Measurements from ENCODE around the gene BRIP1.
"Not testable (repeated sequence)": the region's sequence is repeated elsewhere in the genome, so short reads cannot be mapped to it uniquely, and the experiment has no call there.

The BRIP1 gene

DNA sequence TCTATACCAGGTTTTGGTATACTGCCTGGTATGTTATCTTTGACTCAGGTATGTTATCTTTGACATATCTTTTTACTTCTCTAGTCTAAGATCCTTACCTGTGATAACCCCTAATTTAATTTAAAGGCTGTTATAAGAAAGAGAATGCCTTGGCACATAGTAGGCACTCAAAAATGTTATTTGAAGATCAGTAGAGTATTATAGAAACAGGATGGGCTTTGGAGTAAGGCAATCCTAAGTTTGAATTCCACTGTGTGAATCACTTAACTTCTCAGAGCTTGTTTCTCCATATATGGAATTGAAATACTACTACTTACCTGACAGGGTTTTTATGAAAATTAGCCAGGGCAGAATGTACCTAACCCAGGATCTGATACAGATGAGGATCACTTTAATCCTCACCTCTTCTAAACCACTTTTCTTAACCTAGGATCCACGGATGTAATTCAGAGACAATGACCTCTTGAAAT lies 1.2 kb downstream of the BRIP1 start:
- no peak for DNase-seq

- not testable (repeated sequence) for DNase-seq
These were observed 2.9 kb downstream of the BRIP1 start for GRCh38 chr17:61860397-61860796.

- no peak for DNase-seq
These were observed 7.3 kb downstream of the BRIP1 start for GRCh38 chr17:61856035-61856434.

DNA sequence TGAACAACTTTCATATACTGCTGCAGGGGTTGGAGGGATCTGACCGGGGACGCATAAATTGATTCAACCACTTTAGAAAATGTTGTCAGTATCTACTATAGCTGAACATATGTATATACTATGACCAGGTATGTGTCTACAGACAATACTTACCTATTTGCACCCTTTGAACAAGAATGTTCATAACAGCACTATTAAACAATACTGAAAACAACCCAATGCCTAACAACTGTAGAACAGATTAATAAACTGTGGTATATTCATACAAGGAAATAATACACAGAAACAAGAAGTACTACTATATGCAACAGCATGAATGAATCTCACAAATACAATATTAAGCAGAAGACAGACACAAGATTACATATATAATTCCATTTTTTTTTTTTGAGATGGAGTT lies 10.5 kb downstream of the BRIP1 start:
- DNase-seq, result no peak

- DNase-seq, result no peak
These were observed 13.7 kb downstream of the BRIP1 start for GRCh38 chr17:61849674-61850073.

DNA sequence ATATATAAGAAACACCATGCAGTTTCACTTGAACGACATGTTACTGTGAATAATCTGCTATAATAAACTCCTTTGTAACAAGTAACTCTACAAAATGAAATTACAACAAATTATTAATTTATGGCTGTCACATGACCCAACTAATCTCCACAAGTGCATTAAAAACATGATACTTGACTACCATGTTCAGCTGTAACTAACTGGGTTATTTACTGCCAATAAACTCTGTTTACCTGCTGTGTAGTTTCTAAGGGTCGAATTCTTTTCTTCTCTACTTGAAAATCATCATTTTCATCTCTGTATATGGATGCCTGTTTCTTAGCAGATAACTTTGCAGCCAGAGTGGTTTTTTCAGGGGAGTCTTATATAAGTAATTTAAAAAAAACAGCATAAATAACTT lies 14.4 kb downstream of the BRIP1 start:
- DNase-seq, result no peak

DNA sequence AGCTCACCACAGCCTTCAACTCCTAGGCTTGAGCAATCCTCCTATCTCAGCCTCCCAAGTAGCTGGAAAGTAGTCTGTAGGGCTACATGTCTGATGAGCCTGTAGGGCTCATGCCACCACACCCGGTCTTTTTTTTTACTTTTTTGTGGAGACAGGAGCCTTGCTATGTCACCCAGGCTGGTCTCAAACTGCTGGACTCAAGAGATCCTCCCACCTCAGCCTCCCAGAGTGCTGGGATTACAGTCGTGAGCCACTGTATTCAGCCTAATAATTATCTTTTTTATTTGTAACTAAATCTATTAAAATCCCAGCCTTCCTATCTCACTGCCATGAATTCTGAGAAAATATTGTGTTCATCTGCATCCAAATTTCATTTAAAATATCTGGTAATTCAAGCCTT lies 15.1 kb downstream of the BRIP1 start:
- DNase-seq, result no peak

DNA sequence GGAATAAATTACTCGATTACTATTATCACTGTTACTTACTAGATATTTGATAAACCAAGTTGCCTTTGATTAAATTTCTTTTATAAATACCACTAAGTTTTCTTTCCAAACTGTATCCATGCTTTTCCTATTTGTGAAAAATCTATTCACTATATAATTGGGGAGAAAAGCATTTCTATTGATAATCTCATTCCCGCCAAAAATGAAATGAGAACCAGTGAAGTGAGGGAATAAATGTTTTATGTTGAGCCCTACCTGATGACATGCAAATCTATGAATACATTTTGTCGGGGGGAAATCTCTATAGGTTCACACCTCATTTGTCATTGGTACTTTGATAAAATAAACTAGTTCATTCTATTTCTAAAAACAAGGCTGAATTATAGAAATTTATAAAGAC lies 15.7 kb downstream of the BRIP1 start:
- no peak for DNase-seq

GRCh38 chr17:61846761-61847375 lies 16.5 kb downstream of the BRIP1 start:
- no peak for DNase-seq

- DNase-seq, result no peak
These were observed 17.2 kb downstream of the BRIP1 start for GRCh38 chr17:61846088-61846487.

DNA sequence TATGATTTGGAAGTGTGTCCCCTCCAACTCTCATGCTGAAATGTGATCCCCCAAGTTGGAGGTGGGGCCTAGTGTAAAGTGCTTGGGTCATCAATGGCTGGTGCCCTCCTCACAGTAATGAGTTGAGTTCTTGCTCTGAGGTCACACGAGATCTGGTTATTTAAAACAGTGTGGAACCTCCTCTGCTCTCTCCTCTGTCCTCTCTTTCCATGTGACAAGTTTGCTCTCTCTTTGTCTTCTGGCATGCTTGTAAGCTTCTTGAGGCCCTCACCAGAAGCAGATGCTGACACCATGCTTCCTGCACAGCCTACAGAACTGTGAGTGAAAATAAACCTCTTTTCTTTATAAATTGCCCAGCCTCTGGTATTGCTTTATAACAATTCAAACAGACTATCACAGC lies 19.9 kb downstream of the BRIP1 start:
- no peak for DNase-seq

GRCh38 chr17:61842899-61843298 lies 20.4 kb downstream of the BRIP1 start:
- no peak for DNase-seq

DNA sequence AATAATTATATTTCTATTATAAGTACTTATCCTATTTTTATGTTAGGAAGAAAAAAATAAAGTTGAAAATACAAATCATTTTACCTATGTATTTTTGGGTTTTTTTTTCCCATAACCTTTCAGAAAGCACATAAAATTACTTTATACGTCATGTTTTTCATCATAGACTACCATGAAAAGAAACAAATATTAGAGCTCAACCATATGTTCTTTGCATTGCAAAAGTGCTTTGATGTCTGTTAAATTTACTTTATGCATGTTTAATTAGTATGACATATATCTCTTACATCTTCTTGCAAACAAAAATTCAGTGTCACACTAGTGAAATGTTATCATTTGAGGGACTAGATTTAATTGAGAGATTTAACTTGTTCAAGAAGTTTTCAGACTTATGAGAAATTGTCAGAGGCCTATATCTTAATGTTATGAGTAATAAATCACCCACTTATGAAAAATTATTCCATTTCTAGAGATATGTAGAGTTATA lies 24.0 kb downstream of the BRIP1 start:
- no peak for DNase-seq

DNA sequence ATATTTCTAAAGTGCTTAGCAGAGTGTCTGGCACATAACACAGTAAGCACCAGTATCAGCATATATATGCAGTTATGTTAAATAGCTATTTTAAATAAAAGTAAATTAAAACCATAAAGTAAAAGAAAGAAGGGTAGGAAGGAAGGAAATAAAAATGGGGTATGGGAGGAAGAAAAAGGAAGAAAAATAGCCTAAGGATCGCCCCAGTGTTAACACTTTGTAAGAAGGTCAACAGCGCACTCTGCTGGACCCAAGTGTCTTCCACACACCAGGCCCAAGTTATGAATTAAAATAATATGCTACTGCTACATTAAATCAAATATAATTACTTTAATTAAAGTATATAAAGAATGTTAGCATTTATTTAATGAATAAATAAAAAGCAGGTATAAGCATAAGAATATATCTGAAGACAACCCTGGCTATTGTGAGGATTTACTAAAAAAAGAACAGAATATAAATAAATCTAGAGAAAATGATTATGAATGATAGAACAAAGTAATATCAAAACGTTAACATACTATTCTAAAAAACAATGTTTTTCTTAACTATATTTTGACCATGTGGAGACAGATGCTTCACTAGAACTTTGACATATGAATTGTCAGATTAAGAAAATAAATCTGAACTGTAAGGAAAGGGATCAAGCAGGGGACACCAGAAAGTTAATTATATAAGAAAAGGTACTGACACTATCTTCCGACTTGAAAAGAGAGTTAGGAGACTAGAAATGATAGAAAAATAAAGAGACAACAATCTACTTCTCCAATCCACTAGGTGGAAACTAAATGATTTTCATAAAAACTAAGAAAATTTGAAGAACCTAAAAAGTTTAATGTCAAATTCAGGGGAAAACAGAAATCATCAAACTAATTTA lies 25.9 kb downstream of the BRIP1 start:
- DNase-seq, result peak; percentile 3

DNA sequence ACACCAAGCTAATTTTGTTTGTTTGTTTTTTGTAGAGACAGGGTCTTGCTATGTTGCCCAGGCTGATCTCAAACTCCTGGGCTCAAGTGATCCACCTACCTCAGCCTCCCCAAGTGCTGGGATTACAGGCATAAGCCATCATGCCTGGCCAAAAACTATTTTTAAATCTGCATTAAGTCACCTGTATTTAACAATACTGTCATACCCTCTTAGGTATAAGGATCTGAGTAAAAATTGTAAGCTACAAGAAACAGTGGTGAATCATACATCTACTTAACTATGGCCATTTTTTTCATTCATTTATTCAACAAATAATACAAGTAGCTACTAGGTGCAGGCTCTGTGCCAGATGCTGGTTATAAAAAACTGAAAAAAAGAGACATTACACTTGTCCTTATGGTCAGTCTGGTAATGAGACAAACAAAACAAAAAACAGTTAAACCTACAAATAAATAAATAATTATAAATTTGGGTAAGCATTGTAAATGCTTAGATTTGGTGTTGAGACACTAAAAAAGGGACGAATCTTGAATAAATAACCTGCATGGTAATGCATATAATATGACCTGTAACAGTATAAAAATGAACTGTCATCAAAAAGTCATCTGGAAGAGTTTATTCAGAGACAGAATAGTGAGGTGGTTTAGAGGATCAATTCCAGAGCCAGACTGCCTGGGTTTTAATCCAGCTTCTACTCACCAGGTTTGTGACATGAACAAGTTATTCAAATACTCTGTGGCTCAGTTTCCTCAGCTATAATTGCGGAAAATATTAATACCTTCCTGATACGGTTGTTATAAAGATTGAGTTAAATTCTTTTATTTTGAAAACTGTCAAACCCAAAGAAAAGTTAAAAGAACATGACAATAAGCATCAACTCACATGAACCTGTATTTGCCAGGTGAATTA lies 26.8 kb downstream of the BRIP1 start:
- DNase-seq, result no peak

DNA sequence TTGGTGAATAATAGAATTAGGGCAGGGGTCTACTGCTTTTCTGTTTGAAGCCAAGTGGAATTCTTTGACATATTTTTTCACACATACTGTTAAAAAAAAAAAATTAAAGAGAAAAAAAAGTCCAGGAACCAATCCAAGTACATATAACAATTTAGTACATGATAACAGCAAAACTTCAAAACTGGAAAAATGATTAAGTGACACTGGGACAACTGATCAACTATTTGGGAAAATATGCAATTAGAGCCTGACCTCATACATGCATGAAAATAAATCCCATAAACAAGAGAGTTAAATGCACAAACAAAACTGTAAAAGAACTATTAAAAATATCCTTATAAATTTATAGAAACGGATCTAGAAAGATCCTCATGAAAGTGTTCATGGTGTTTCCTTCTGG lies 27.7 kb downstream of the BRIP1 start:
- DNase-seq, result no peak

DNA sequence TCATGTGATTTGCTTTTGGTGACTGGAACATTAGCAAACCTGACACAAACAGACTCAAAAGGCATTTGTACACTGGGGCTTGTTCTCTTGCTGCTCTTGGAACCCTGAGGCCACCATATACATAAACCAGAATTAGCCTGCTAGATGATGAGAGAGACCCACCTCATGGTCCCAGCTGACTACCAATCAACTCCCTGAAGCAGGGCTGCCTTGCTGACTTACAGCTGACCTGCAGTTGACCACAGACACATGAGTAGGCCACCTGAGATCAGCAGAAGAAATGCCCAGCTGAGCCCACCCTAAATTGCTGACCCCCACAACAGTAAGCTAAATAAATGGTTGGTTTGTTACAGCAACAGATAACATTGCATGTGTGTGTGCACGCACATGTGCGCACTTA lies 28.7 kb downstream of the BRIP1 start:
- no peak for DNase-seq

GRCh38 chr17:61833536-61834193 lies 29.7 kb downstream of the BRIP1 start:
- DNase-seq, result no peak

GRCh38 chr17:61832463-61832862 lies 30.9 kb downstream of the BRIP1 start:
- no peak for DNase-seq

DNA sequence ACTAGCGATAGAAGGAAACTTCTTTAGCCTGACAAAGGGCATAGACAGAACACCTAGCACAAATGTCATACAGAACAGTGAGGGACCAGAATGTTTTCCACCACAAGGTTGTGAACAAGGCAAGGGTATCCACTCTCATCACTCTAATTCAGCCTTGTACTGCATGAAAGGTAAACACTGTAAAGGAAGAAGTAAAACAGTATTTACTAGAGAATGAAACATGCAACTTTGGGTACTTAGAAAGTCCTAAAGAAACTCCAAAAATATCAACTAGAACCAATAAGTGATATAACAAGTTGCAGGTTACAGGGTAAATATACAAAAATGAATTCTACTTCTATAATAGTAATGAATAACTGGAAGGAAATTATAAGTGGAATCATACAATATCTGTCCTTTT lies 32.2 kb downstream of the BRIP1 start:
- no peak for DNase-seq

DNA sequence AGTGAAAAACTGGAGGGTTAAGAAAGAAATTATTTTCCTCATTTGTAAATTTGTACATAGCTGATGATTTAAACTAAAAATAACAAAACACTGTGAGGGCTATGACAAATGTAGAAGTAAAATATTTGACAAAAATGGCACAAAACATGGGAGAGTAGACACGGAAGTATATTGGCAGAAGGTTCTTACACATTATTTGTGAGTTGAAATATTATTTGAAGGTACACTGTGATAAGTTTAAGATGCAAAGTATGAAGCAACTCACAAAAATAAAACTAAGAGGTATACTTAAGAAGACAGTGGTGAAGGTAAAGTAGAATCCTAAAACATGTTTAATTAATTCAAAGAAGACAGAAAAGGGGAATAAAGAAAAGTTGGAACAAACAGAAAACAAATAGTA lies 34.6 kb downstream of the BRIP1 start:
- DNase-seq, result no peak

DNA sequence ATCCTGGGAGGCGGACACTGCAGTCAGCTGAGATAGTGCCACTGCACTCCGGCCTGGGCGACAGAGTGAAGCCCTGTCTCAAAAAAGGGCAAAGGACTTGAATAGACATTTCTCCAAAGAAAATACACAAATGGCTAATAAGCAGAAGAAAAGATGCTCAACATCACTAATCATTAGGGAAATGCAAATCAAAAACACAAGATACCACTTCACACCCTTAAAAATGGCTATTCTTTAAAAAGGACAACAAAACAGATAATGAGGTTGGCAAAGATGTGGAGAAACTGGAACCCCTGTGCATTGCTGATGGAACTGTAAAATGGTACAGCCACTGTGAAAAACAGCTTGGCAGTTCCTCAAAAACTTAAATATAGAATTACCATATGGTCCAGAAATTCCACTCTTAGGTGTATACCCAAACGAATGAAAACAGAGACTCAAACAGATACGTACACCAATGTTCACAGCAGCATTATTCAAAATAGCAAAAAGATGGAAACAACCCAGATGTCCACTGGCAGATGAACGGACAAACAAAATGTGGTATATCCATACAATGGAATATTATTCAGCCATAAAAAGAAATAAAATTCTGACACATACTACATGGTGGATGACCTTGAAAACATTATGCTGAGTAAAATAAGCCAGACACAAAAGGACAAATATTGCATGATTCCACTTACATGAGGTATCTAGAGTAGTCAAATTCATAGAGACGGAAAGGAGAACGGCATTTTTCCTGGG lies 35.5 kb downstream of the BRIP1 start:
- no peak for DNase-seq

All from NCI-H2107 (cell line).